Lower leg skin (tissue), 3 donors: ENCODE measurements around the gene ABL2.

Experiments
- POLR2A ChIP-seq, 2 donors: fragments of 450-650 bp; IDR thresholded peaks; one replicate each; pipeline ENCODE4 v1.6.1; 2016 to 2017; ENCODE audit warnings: antibody characterized with exemption in 2 of 2, mild to moderate bottlenecking in 1 of 2, moderate library complexity in 1 of 2
- TF ChIP-seq, protein P1 (sequence below), 3 donors: fragments of 450-650 bp; IDR thresholded peaks; one replicate each; pipeline ENCODE4 v1.5.1; 2016; ENCODE audit warnings: antibody characterized with exemption in 3 of 3, mild to moderate bottlenecking in 3 of 3, moderate library complexity in 2 of 3

DNA sequence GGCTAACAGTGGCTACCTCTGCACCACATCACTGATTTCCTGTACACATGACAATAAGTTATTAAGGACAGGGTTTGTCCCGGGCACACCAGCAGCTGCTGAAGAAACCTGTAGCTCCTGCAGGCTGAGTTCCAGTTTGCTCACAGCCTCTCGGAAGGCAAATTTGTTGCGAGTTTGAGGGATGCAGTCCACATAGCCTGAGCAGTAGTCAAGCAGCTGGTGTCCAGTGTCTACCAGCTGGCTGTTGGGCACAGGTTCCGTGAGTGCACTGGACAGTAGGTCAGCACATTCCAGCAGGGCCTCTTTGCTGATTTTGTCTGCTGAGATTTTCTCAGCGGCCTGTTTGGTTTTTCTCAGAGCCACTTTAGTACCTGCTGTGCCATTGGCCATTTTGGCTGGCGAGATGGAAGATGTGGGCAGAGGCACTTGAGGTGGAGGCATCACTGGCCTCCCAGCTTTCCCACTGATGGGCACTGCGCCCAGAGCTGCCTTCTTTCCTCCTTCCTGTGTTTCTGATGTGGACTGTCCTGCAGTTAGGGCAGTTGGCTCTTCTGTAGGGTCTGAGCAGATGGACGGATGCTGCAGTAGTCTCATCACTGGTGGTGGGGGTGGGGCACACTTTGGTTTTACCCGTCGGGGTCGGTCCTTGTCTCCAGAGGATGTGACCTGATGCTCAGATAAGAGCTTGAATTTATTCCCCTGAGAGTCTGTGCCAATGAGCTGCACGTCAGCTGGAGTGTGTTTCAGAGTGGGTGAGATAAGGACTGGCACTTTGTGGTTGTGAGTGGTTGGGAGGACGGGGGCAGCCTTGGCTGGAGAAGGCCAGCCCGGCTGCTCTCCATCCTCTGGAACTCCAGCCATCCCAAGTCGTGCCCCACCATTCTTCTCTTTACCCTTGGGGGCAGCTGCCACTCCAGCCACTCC is 121.5 kb downstream of the ABL2 start:
- TF ChIP-seq, protein P1, sequence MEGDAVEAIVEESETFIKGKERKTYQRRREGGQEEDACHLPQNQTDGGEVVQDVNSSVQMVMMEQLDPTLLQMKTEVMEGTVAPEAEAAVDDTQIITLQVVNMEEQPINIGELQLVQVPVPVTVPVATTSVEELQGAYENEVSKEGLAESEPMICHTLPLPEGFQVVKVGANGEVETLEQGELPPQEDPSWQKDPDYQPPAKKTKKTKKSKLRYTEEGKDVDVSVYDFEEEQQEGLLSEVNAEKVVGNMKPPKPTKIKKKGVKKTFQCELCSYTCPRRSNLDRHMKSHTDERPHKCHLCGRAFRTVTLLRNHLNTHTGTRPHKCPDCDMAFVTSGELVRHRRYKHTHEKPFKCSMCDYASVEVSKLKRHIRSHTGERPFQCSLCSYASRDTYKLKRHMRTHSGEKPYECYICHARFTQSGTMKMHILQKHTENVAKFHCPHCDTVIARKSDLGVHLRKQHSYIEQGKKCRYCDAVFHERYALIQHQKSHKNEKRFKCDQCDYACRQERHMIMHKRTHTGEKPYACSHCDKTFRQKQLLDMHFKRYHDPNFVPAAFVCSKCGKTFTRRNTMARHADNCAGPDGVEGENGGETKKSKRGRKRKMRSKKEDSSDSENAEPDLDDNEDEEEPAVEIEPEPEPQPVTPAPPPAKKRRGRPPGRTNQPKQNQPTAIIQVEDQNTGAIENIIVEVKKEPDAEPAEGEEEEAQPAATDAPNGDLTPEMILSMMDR (IDR thresholded peaks at IDR 0.05) = no peak
- no peak for TF ChIP-seq POLR2A (IDR thresholded peaks at IDR 0.05)
